GM06990 (cell line): ENCODE results near the gene NEUROD2.

Experiments
- DNase-seq: peaks from one replicate; pipeline ENCODE4 v3.0.0-alpha.2; 2011; ENCODE audit not compliant: insufficient read length; ENCODE audit errors: extremely low read depth
- H3K27me3 ChIP-seq: replicated peaks from 2 replicates; pipeline ENCODE4 v1.6.0; 2011; ENCODE audit warnings: low read length; ENCODE audit not compliant: control insufficient read depth, insufficient read depth
- H3K36me3 ChIP-seq: 2 replicates; pipeline ENCODE4 v1.5.1; 2011; ENCODE audit warnings: low read length; ENCODE audit not compliant: control insufficient read depth, insufficient read depth
- H3K4me3 ChIP-seq: replicated peaks from 2 replicates; pipeline ENCODE4 v1.5.1; 2011; ENCODE audit warnings: low read depth, mild to moderate bottlenecking, control low read depth, low read length
- CTCF ChIP-seq: IDR thresholded peaks from 2 replicates; pipeline ENCODE4 v1.5.1; 2011; ENCODE audit warnings: low read length, control low read depth, mild to moderate bottlenecking, inconsistent platforms; ENCODE audit not compliant: insufficient read depth, poor library complexity, severe bottlenecking

Gene NEUROD2

GRCh38 chr17:39580082-39580468 lies 27.6 kb downstream of the NEUROD2 start:
- Histone ChIP-seq H3K27me3 (no peaks in the 10 kb centered on the region; the same call in 1 of the 2 replicates), H3K4me3 (no peak overlapping the region), H3K36me3 (no peaks in the 10 kb centered on the region)
- no peak for TF ChIP-seq CTCF
- DNase-seq: no peak

GRCh38 chr17:39579318-39580081 lies 28.2 kb downstream of the NEUROD2 start:
- no peaks in the 10 kb centered on the region for H3K36me3 ChIP-seq
- H3K27me3 ChIP-seq: no peaks in the 10 kb centered on the region; the same call in 1 of the 2 replicates
- TF ChIP-seq CTCF: no peak
- no peak for DNase-seq
- H3K4me3 ChIP-seq: no peak overlapping the region

DNA sequence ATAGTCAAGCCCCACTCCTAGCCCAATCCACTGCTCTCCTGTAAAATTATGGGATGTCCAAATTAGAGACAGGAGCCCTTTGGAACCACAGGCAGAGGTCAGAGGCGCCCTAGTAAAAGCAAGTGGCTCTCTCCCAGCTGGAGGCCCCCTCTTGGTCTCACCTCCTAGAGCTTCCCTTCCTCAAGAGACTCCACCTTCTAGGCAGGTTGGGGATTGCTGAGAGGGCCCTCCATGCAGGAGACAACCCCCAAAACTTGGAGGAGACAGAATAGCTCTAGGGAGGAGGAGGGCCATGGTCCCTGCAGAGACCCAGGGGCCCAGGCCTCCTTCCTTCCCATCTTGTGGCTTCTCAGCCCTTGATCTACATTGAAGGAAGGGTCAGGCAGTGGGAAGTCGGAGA lies 29.4 kb downstream of the NEUROD2 start:
- Histone ChIP-seq H3K27me3 (no peaks in the 10 kb centered on the region; the same call in 1 of the 2 replicates), H3K4me3 (no peak overlapping the region), H3K36me3 (no peaks in the 10 kb centered on the region)
- DNase-seq: no peak
- TF ChIP-seq CTCF: no peak

DNA sequence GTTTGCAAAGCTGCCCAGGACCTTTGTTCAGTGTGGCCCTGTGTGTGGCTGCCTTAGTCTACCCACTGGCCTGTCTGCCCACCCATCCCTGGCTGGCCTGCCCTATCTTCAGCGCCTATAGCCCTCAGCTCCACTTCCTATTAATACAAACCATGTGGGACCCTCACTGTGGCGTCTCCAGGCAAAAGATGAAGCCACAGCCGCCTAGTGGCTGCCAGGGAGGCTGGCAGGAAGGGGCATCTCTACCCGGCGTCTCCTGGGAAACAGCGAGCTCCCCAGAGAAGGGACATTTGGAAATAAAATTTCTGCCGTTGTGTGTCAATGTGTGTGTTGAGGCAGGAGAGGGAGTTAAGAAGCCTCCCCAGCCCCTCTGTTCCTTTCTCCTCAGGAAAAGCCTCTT lies 31.5 kb downstream of the NEUROD2 start:
- no peaks in the 10 kb centered on the region; the same call in 1 of the 2 replicates for H3K27me3 ChIP-seq
- DNase-seq: no peak
- H3K36me3 ChIP-seq: no peaks in the 10 kb centered on the region
- TF ChIP-seq CTCF: peak; percentile 59
- H3K4me3 ChIP-seq: no peak overlapping the region

- peak; percentile 40 for DNase-seq
- H3K4me3 ChIP-seq: peak overlapping the region; percentile 43
- H3K27me3 ChIP-seq: no peaks in the 10 kb centered on the region; the same call in 1 of the 2 replicates
- 0 out of 2 replicates have a peak, but pooled peaks cover 3% of the 10 kb centered on the region for H3K36me3 ChIP-seq
- TF ChIP-seq CTCF: no peak
Observed at GRCh38 chr17:39573447-39574298, 34.0 kb downstream of the NEUROD2 start.
